IMR-90 (cell line): Measurements from ENCODE around the gene CYP24A1.

Experiments used
- BHLHE40 ChIP-seq: fragments of 150-350 bp; IDR thresholded peaks from 2 replicates; pipeline ENCODE4 v1.6.1; 2016; ENCODE audit warnings: mild to moderate bottlenecking, low read depth, low read length
- CEBPB ChIP-seq: IDR thresholded peaks from 2 replicates; pipeline ENCODE4 v1.6.1; 2012; ENCODE audit warnings: low read depth, low read length, improper control_type of control experiment
- CTCF ChIP-seq: conservative IDR thresholded peaks from 2 replicates; pipeline ENCODE4 v1.5.1; 2012; ENCODE audit warnings: mild to moderate bottlenecking, low read depth, low read length, improper control_type of control experiment
- FOS ChIP-seq: fragments of 150-350 bp; IDR thresholded peaks from 2 replicates; pipeline ENCODE4 v1.6.1; 2016; ENCODE audit warnings: low read depth, low read length
- MAFK ChIP-seq: IDR thresholded peaks from 2 replicates; pipeline ENCODE4 v1.6.1; 2012; ENCODE audit warnings: low read depth, low read length, improper control_type of control experiment
- MAZ ChIP-seq: IDR thresholded peaks from 2 replicates; pipeline ENCODE4 v1.6.1; 2012; ENCODE audit warnings: low read depth, mild to moderate bottlenecking, low read length, improper control_type of control experiment, moderate library complexity, borderline replicate concordance
- MXI1 ChIP-seq: IDR thresholded peaks from 2 replicates; pipeline ENCODE4 v1.6.1; 2012; ENCODE audit warnings: low read depth, mild to moderate bottlenecking, low read length, moderate library complexity, borderline replicate concordance
- POLR2A ChIP-seq: IDR thresholded peaks from 2 replicates; pipeline ENCODE4 v1.6.1; 2012; ENCODE audit warnings: mild to moderate bottlenecking, low read depth, low read length
- RAD21 ChIP-seq: IDR thresholded peaks from 2 replicates; pipeline ENCODE4 v1.6.1; 2012; ENCODE audit warnings: low read length, improper control_type of control experiment
- RFX5 ChIP-seq: IDR thresholded peaks from 2 replicates; pipeline ENCODE4 v1.8.0; 2012; ENCODE audit warnings: low read depth, mild to moderate bottlenecking, low read length, moderate library complexity
- SMC3 ChIP-seq: fragments of 150-350 bp; IDR thresholded peaks from 2 replicates; pipeline ENCODE4 v1.6.1; 2016; ENCODE audit warnings: low read depth, mild to moderate bottlenecking, antibody characterized with exemption, low read length, moderate library complexity
- USF2 ChIP-seq: fragments of 150-350 bp; IDR thresholded peaks from 2 replicates; pipeline ENCODE4 v1.6.1; 2017; ENCODE audit warnings: mild to moderate bottlenecking, antibody characterized with exemption, low read length, low read depth

GRCh38 chr20:54126806-54127655 lies 46.8 kb downstream of the CYP24A1 start:
- TF ChIP-seq POLR2A: no peak
- no peak for TF ChIP-seq CTCF
- TF ChIP-seq MXI1: no peak
- TF ChIP-seq RFX5: no peak
- TF ChIP-seq FOS: no peak
- no peak for TF ChIP-seq RAD21
- no peak for TF ChIP-seq MAZ
- TF ChIP-seq CEBPB: no peak
- no peak for TF ChIP-seq MAFK
- TF ChIP-seq USF2: no peak
- no peak for TF ChIP-seq SMC3
- TF ChIP-seq BHLHE40: no peak
